HS-27A (cell line): ENCODE results near the gene HRCT1.
"Not testable (repeated sequence)": the region's sequence is repeated elsewhere in the genome, so short reads cannot be mapped to it uniquely, and the experiment has no call there.

Experiments used
- DNase-seq: peaks from one replicate; pipeline ENCODE4 v3.0.0-alpha.2; 2012; ENCODE audit warnings: low read depth, missing footprints

Gene HRCT1

GRCh38 chr9:35918780-35919179 lies 12.8 kb downstream of the HRCT1 start:
- no peak for DNase-seq

GRCh38 chr9:35919212-35920008 lies 13.4 kb downstream of the HRCT1 start:
- DNase-seq: no peak

GRCh38 chr9:35920051-35920620 lies 14.1 kb downstream of the HRCT1 start:
- no peak for DNase-seq

GRCh38 chr9:35923598-35923926 lies 17.6 kb downstream of the HRCT1 start:
- no peak for DNase-seq

- DNase-seq: peak; percentile 83
Measured at GRCh38 chr9:35923927-35924763, 18.1 kb downstream of the HRCT1 start.

GRCh38 chr9:35928591-35929452 lies 22.8 kb downstream of the HRCT1 start:
- DNase-seq: no peak

GRCh38 chr9:35929453-35929718 lies 23.4 kb downstream of the HRCT1 start:
- no peak for DNase-seq

- DNase-seq: no peak
Measured at GRCh38 chr9:35930521-35930920, 24.5 kb downstream of the HRCT1 start.

- DNase-seq: no peak
Measured at GRCh38 chr9:35930989-35931388, 25.0 kb downstream of the HRCT1 start.

- DNase-seq: no peak
Measured at GRCh38 chr9:35932735-35933134, 26.7 kb downstream of the HRCT1 start.

GRCh38 chr9:35933550-35934067 lies 27.6 kb downstream of the HRCT1 start:
- no peak for DNase-seq

GRCh38 chr9:35934069-35934468 lies 28.1 kb downstream of the HRCT1 start:
- DNase-seq: not testable (repeated sequence)

- no peak for DNase-seq
Measured at GRCh38 chr9:35935261-35935660, 29.3 kb downstream of the HRCT1 start.

GRCh38 chr9:35935755-35936509 lies 29.9 kb downstream of the HRCT1 start:
- DNase-seq: peak; percentile 86

- DNase-seq: no peak
Measured at GRCh38 chr9:35937227-35937626, 31.2 kb downstream of the HRCT1 start.

- DNase-seq: no peak
Measured at GRCh38 chr9:35938474-35939356, 32.7 kb downstream of the HRCT1 start.

GRCh38 chr9:35939679-35940250 lies 33.8 kb downstream of the HRCT1 start:
- no peak for DNase-seq

- DNase-seq: no peak
Measured at GRCh38 chr9:35940458-35941407, 34.7 kb downstream of the HRCT1 start.

GRCh38 chr9:35942286-35942685 lies 36.3 kb downstream of the HRCT1 start:
- no peak for DNase-seq
